ENCODE results near the gene RNF187. TPM values are rescaled to one million over a fixed set of nuclear protein-coding genes. Genes with fewer than 3 reads are reported as not detected.

Gene RNF187
- polyA plus RNA-seq, 3 donors from 2014 or later = 13.9 to 42.4 (median 24.8) TPM

DNA sequence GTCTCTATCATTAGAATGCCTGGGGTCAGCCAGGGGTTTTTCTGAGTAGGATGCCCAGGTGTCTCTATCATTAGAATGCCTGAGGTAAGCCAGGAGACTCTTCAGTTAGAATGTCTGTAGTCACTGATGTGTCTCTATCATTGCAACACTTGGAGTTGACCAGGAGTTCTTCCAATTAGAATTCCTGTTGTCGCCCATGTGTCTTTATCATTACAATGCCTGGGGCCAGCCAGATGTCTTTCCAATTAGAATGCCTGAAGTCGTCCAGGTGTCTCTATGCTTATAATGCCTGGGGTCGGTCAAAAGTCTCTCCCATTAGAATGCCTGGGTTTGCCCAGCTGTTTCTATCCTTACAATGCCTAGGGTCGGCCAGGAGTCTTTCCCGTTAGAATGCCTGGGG, 55.8 kb downstream of the RNF187 start:
- no peaks in the 10 kb centered on the region for H3K36me3 Mint-ChIP-seq
- no peak for DNase-seq
- no peak overlapping the region for H3K4me3 Mint-ChIP-seq
- H3K9me3 Mint-ChIP-seq = peaks cover 0 to 7% (median 0%) of the 10 kb centered on the region in 6 donors
- no peak overlapping the region for H3K27ac Mint-ChIP-seq
- peaks cover 9 to 14% (median 12%) of the 10 kb centered on the region in 3 donors for H3K27me3 Mint-ChIP-seq (ENCODE audit: low read depth in 3 of 3)
- H3K4me1 Mint-ChIP-seq = no peaks in the 10 kb centered on the region

GRCh38 chr1:228543396-228543795, 56.2 kb downstream of the RNF187 start:
- H3K27ac Mint-ChIP-seq = no peak overlapping the region
- no peak overlapping the region for H3K4me3 Mint-ChIP-seq
- H3K27me3 Mint-ChIP-seq (ENCODE audit: low read depth in 3 of 3) = peaks cover 9 to 16% (median 11%) of the 10 kb centered on the region in 3 donors
- no peaks in the 10 kb centered on the region for H3K4me1 Mint-ChIP-seq
- DNase-seq = no peak
- peaks cover 0 to 2% (median 0%) of the 10 kb centered on the region in 6 donors for H3K9me3 Mint-ChIP-seq
- no peaks in the 10 kb centered on the region for H3K36me3 Mint-ChIP-seq

DNA sequence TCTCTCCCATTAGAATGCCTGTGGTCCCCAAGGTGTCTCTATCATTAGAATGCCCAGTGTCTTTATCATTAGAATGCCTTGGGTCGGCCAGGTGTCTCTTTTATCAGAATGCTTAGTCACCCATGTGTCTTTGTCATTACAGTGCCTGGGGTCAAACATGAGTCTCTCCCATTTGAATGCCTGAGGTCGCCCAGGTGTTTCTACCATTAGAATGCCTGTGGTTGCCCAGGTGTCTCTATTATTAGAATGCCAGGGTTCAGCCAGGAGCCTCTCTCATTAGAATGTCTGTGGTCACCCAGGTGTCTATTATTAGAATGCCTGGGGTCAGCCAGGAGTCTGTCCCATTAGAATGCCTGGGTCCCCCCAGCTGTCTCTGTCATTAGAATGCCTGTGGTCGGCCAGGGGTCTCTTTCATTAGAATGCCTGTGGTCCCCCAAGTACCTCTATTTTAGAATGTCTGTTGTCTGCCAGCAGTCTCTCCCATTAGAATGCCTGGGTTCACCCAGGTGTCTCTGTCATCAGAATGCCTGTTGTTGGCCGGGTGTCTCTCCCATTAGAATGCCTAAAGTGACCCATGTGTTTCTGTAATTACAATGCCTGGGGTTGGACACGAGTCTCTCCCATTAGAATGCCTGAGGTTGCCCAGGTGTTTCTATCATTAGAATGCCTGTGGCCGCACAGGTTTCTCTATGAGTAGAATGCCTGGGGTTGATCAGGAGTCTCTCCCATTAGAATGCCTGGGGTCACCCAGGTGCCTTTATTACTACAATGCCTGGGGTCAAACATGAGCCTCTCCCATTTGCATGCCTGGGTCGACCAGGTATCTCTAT, 57.1 kb downstream of the RNF187 start:
- H3K27ac Mint-ChIP-seq = no peak overlapping the region
- peaks cover 9 to 16% (median 14%) of the 10 kb centered on the region in 3 donors for H3K27me3 Mint-ChIP-seq (ENCODE audit: low read depth in 3 of 3)

DNA sequence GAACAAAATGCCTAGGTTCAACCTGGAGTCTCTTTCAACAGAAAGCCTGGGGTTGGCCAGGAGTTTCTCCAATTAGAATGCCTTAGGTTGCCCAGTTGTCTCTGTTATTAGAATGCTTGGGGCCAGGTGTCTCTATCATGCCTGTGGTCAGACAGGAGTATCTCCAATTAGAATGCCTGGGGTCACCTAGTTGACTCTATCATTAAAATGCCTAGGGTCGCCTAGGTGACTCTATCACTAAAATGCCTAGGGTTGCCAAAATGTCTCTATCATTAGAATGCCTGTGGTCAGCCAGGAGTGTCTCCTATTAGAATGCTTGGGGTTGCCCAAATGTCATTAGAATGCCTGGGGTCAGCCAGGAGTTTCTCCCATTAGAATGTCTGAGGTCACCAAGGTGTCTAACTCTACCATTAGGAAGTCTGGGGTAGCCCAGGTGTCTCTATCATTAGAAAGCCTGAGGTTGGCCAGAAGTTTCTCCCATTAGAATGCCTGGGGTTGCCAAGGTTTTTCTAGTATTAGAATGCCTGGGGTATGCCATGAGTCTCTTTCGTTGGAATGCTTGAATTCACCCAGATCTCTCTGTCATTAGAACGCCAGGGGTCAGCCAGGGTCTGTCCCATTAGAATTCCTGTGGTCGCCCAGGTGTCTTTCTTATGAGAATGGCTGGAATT, 57.9 kb downstream of the RNF187 start:
- Mint-ChIP-seq H3K36me3 (no peaks in the 10 kb centered on the region), H3K4me1 (no peaks in the 10 kb centered on the region), H3K4me3 (no peak overlapping the region), H3K27ac (no peak overlapping the region), H3K9me3 (no peaks in the 10 kb centered on the region), H3K27me3 (ENCODE audit: low read depth in 3 of 3) (peaks cover 9 to 18% (median 14%) of the 10 kb centered on the region in 3 donors)
- DNase-seq = no peak

More for the DNA sequence above, 57.1 kb downstream of the RNF187 start:
- Mint-ChIP-seq H3K4me3 (no peak overlapping the region), H3K36me3 (no peaks in the 10 kb centered on the region), H3K9me3 (no peaks in the 10 kb centered on the region), H3K4me1 (no peaks in the 10 kb centered on the region)
- DNase-seq = no peak

Other genes with a start within 250 kb of the RNF187 start
- 10 to 100 TPM in 2 of 3 donors, 1 to 10 TPM in 1; 8.8 to 27.3 (median 10.7) TPM for gene TRIM11, start 80.5 kb upstream of the RNF187 start, polyA plus RNA-seq
- 1 to 10 TPM in 1 of 3 donors, under 1 TPM in 1, not detected in 1; 0.53 to 1.7 TPM for gene TRIM17, start 70.5 kb upstream of the RNF187 start, polyA plus RNA-seq
- under 1 TPM in 2 of 3 donors, not detected in 1; 0.22 to 0.29 TPM for gene RHOU, start 248.1 kb downstream of the RNF187 start, polyA plus RNA-seq

All from immature natural killer cell (primary cell).